NCI-H2107 (cell line): Measurements from ENCODE around the gene MAP3K19.
"Not testable (repeated sequence)": the region's sequence is repeated elsewhere in the genome, so short reads cannot be mapped to it uniquely, and the experiment has no call there.

ENCODE experiments used
- DNase-seq: peaks from one replicate; lab custom pipeline; 2025; lab: John Stamatoyannopoulos, UW

MAP3K19 gene

GRCh38 chr2:135052042-135052876 lies 5.0 kb upstream of the MAP3K19 start, which contains the start of gene RAB3GAP1:
Gene RAB3GAP1 (plus strand): TSS chr2:135052292. CDS start chr2:135052308, 16 bp downstream.
- DNase-seq: peak; percentile 22

GRCh38 chr2:135050684-135051083 lies 3.4 kb upstream of the MAP3K19 start:
- no peak for DNase-seq

DNA sequence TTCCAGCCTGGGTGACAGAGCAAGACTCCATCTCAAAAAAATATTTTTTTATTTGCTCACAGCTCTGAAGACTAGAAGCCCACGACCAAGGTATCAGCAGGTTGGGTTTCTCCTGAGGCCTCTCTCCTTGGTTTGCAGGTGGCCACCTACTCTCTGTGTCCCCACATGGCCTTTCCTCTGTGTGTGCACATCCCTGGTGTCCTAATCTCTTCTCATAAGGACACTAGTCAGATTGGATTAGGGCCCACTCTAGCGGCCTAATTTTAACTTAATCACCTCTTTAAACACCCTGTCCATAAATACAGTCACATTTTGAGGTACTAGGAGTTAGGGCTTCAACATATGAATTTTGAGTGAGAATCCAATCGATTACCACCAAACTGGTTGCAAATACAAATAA lies 2.9 kb upstream of the MAP3K19 start:
- DNase-seq: no peak

- no peak for DNase-seq
These were observed 875 bp upstream of the MAP3K19 start for GRCh38 chr2:135048122-135048521.

DNA sequence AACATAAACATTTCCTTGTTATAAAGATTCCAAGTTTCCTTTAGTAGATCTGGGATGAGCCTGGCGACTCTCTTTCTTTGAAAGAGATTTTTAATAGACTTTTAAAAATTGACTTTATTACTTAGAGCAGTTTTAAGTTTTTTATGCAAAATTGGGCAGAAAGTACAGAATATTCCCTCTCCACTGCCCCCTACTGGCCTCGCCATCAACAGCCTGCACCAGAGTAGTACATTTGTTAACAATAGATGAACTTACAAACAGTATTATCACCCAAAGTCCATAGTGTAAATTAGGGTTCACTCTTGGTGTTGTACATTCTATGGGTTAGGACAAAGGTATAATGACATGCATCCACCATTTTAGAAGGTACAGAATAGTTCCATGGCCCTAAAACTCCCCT lies 3.9 kb downstream of the MAP3K19 start:
- DNase-seq: no peak

GRCh38 chr2:135037831-135038230 lies 9.4 kb downstream of the MAP3K19 start:
- no peak for DNase-seq

GRCh38 chr2:135033216-135033615 lies 14.0 kb downstream of the MAP3K19 start:
- DNase-seq: not testable (repeated sequence)

- DNase-seq: no peak
These were observed 16.4 kb downstream of the MAP3K19 start for GRCh38 chr2:135030826-135031225.

GRCh38 chr2:135029481-135030134 lies 17.6 kb downstream of the MAP3K19 start:
- no peak for DNase-seq

DNA sequence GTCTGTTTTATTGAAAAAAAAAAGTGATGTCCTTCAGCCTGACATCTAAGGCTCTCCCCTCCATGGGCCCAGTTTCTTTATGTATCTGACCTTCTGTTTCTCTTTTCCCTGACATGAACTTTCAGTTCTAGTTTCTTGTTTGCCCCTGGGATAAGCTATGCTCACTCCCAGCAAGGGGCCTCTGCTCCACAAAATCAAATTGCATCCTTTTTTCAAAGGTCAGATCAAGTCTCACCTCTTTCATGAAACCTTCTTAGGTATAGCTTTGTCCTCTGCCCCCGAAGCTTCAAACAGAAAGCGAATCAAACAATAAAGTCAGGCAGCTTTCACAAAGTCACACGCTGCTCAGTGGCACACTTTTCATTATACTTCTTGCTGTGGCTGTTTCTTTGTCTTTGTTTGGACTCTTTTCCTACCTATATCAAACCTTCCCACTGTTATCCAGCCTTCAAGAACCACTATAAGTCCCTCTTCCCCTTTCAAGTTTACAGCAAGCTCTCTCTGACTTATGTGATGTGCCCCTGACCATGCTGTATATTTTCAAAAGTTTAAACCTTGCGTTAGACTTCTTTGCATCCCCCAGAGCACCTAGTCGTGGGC lies 23.3 kb downstream of the MAP3K19 start:
- DNase-seq: no peak

GRCh38 chr2:135022952-135023880 lies 24.0 kb downstream of the MAP3K19 start:
- no peak for DNase-seq

DNA sequence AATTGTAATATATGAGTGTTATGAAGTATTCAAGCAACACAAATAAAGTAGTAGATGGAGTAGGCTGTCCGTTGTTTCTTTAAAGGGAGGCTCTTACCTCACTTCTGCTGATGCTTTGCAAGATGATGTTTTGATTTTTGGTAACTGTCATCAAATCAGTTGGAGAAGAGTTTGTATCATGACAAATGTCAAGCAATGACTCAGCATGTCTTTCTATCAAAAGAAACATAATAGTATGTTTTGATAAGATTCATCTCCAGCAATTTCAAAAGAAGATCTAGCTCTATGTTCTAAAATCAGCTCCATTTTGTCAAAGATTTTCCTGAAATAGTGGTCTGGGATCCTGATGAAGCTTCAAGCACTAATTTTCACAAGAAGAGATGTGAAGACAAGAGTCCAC lies 25.6 kb downstream of the MAP3K19 start:
- no peak for DNase-seq

DNA sequence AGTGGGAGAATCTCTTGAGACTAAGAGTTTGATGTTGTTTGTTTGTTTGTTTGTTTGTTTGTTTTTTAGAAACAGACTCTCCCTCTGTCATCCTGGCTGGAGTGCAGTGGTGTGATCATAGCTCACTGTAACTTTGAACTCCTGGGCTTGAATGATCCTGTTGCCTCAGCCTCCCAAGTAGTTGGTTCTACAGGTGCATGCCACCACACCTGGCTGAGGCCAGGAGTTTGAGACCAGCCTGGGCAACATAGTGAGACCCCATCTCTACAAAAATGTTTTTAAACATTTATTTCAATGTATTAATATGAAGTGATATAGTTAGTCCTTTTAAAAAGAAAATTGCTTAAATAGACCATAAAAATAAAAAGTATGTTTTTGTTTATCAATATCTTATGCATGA lies 35.6 kb downstream of the MAP3K19 start:
- no peak for DNase-seq

- no peak for DNase-seq
These were observed 36.9 kb downstream of the MAP3K19 start for GRCh38 chr2:135010200-135010942.

DNA sequence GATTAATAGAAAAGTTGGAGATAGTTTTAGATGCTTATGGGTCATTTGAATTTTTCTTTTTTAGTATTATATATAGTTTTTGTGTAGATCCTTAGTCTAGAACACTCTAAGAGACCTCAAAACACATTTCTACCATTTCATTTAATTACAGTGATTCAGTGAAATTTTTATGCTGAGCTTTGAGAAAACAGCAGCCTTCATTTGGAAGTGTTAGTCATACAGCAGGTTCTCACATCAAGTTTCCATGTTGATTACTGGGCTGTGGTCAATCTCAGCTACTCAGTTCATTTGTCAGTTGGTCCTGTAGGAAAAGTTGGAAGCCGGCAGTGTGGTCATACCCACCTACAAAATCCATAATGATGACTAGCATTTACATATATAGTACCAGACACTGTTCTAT lies 37.9 kb downstream of the MAP3K19 start:
- no peak for DNase-seq

- no peak for DNase-seq
These were observed 41.5 kb downstream of the MAP3K19 start for GRCh38 chr2:135005753-135006152.

DNA sequence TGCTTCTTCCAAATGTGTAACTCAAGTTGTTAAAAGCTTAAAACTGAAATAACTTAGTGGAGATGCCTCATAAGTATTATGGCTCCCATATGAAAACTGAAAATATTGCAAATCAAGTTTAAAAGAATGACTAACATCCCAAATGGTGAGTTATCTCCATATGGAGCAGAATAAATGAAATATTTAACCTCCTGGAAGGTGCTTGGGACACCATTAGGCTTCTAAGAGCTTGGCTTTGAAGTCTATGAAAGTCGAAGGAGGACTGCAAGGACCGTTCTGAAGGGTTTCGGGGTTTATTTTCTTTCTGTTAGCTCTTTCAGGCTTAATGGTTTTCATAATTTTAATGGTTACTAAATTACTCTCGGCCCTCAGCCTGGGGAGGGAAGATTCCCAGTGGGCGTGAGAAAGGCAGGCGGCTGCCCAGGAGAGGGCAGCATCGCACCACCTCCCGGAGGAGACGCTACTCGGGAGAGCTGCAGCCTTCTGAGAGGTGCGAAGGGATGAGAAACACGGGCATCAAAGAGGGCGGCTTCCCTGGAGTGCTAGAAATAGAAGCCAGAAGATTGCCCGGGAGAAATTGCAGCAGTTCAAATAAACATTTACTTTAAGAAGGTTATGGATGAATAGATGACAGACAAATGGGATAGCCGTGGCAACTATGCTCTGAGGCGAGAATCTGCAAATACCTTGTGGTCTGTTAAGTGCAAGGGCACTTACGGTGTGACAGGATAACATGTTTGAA lies 43.1 kb downstream of the MAP3K19 start:
- peak; percentile 49 for DNase-seq

DNA sequence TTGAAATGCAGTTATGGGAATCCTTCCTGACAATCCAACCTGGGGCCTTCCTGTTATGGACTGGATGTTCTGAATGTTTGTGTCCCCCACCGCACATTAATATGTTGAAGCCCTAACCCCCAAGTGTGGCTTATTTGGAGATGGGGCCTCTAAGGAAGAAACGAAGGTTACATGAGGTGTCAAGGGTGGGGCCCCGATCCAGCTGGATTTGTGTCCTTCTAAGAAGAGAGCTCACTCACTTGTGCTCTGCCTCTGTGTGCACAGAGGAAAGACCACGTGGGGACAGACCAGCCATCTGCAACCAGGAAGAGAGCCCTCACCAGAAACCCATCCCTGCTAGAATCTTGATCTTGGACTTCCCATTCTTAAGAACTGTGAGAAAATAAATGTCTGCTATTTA lies 44.4 kb downstream of the MAP3K19 start:
- no peak for DNase-seq

GRCh38 chr2:134999521-134999920 lies 47.7 kb downstream of the MAP3K19 start:
- no peak for DNase-seq

GRCh38 chr2:134988994-134989605 lies 58.1 kb downstream of the MAP3K19 start:
- no peak for DNase-seq
